Suppressor macrophage treated with lipopolysaccharide for 1 hour (primary cell): ENCODE results near the gene SRSF5.
"Not testable (repeated sequence)": the region's sequence is repeated elsewhere in the genome, so short reads cannot be mapped to it uniquely, and the experiment has no call there.

Experiments
- DNase-seq, 3 donors: peaks; one replicate each; pipeline ENCODE4 v3.0.0-alpha.2; 2020 to 2022

Gene SRSF5

GRCh38 chr14:69811227-69811867 lies 44.4 kb downstream of the SRSF5 start:
- no peak for DNase-seq

GRCh38 chr14:69811868-69812252 lies 44.9 kb downstream of the SRSF5 start:
- DNase-seq: peak in 1 of 3 donors; percentile 3

- no peak for DNase-seq
Measured at GRCh38 chr14:69812711-69813110, 45.8 kb downstream of the SRSF5 start.

- not testable (repeated sequence) for DNase-seq
Measured at GRCh38 chr14:69813346-69813745, 46.4 kb downstream of the SRSF5 start.

- DNase-seq: no peak
Measured at GRCh38 chr14:69814397-69814796, 47.5 kb downstream of the SRSF5 start.

- no peak for DNase-seq
Measured at GRCh38 chr14:69815556-69815955, 48.6 kb downstream of the SRSF5 start.

GRCh38 chr14:69816216-69816615 lies 49.3 kb downstream of the SRSF5 start:
- no peak for DNase-seq

GRCh38 chr14:69818758-69819191 lies 51.8 kb downstream of the SRSF5 start:
- peak; percentile 70 to 85 (median 79) for DNase-seq

GRCh38 chr14:69819607-69820006 lies 52.7 kb downstream of the SRSF5 start:
- DNase-seq: no peak

- no peak for DNase-seq
Measured at GRCh38 chr14:69820991-69821390, 54.0 kb downstream of the SRSF5 start.
